ENCODE results near the gene PAQR3.

PAQR3 gene

DNA sequence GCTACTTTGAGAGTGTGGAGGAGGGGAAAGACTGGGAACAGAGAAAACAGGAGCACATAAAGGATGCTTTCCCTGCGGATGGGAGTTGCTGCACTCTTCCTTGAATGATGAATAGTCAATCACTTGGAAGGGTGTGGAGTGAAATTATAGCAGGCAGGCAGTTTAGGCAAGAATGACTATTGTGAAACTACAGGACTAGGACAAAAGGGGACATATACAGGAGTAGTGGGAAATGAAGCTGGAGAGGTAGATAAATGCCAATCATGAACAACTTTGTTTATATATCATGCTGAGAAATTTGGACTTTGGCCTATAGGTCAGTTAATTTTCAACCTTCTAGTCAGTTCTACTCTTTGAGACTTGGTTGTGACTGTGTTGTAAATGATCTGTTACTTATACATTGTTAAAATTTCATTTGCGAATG lies 76.9 kb downstream of the PAQR3 start:
- DNase-seq (ENCODE audit: low read depth in 2 of 2) = no peak
